Esophagus muscularis mucosa (tissue), 4 donors: ENCODE measurements around the gene ARHGAP6. TPM values are rescaled to one million over a fixed set of nuclear protein-coding genes. Genes with fewer than 3 reads are reported as not detected.
"Not testable (repeated sequence)": the region's sequence is repeated elsewhere in the genome, so short reads cannot be mapped to it uniquely, and the experiment has no call there.

Experiments
- DNase-seq: peaks from one replicate; pipeline ENCODE4 v3.0.0-alpha.2; 2017; ENCODE audit errors: extremely low spot score
- H3K27ac ChIP-seq, 4 donors: fragments of 200-600 bp; sonication (generic); replicated peaks in 1 of 4; 1 replicate in 3 of 4; 2 replicates in 1 of 4; pipeline ENCODE4 v1.5.1; 2016 to 2019; ENCODE audit warnings: mild to moderate bottlenecking in 1 of 4
- H3K27me3 ChIP-seq, 4 donors: fragments of 200-600 bp; sonication (generic); one replicate each; pipeline versions ENCODE4 v1.5.1 to v1.6.0; 2016 to 2019
- H3K36me3 ChIP-seq, 4 donors: fragments of 200-600 bp; sonication (generic); one replicate each; pipeline ENCODE4 v1.5.1; 2016 to 2019
- H3K4me1 ChIP-seq, 4 donors: fragments of 200-600 bp; sonication (generic); one replicate each; pipeline ENCODE4 v1.5.1; 2016 to 2019
- H3K4me3 ChIP-seq, 4 donors: fragments of 200-600 bp; sonication (generic); 1 replicate in 2 of 4; 2 replicates in 2 of 4; pipeline ENCODE4 v1.5.1; 2016 to 2019; ENCODE audit warnings: mild to moderate bottlenecking in 4 of 4, moderate library complexity in 1 of 4
- H3K9me3 ChIP-seq, 4 donors: fragments of 200-600 bp; sonication (generic); 1 replicate in 3 of 4; 2 replicates in 1 of 4; pipeline ENCODE4 v1.5.1; 2016 to 2019
- EP300 ChIP-seq: sonication (generic); formaldehyde crosslinking; IDR thresholded peaks from one replicate; pipeline ENCODE4 v1.6.1; 2017; ENCODE audit warnings: antibody characterized with exemption
- POLR2A ChIP-seq: fragments of 450-650 bp; IDR thresholded peaks from one replicate; pipeline ENCODE4 v1.6.1; 2017; ENCODE audit warnings: antibody characterized with exemption, moderate library complexity, mild to moderate bottlenecking, low read depth
- POLR2AphosphoS5 ChIP-seq, 2 donors: sonication (generic); formaldehyde crosslinking; IDR thresholded peaks; one replicate each; pipeline ENCODE4 v1.6.1; 2017; ENCODE audit warnings: antibody characterized with exemption in 2 of 2
- WGBS: methylation state at CpG from one replicate; pipeline ENCODE4 v1.1.5; 2018; 5-methylcytosine and 5-hydroxymethylcytosine counted together
- intact Hi-C: fragments of 100-400 bp; cut with DNase I; formaldehyde crosslinking; loops from one replicate; pipeline ENCODE4 v1.15.1; 2023
- total RNA-seq, 4 donors: library from RNA; depleted of rRNA; stranded (reverse); fragments of >200 nt; gene quantifications; one replicate each; pipeline versions ENCODE4 v1.1.0 to v1.2.1, GENCODE V29; 2016
- TF ChIP-seq, protein P1 (sequence below), 3 experiments: fragments of 200-600 bp in 2 of 3; fragments of 450-650 bp in 1 of 3; sonication (generic) in 2 of 3; IDR thresholded peaks; one replicate each; pipeline ENCODE4 v1.5.1; 2017 to 2019; ENCODE audit warnings: antibody characterized with exemption in 3 of 3, mild to moderate bottlenecking in 2 of 3, moderate library complexity in 1 of 3

The ARHGAP6 gene
- total RNA-seq, 4 donors from 2014 or later, result 25.2 to 44.8 (median 30.6) TPM

- no peak overlapping the region for H3K27ac ChIP-seq
- no peaks in the 10 kb centered on the region for H3K9me3 ChIP-seq
- TF ChIP-seq EP300 (no peak), POLR2A (no peak), POLR2AphosphoS5 (IDR thresholded peaks at IDR 0.05) (no peak)
- TF ChIP-seq, protein P1, sequence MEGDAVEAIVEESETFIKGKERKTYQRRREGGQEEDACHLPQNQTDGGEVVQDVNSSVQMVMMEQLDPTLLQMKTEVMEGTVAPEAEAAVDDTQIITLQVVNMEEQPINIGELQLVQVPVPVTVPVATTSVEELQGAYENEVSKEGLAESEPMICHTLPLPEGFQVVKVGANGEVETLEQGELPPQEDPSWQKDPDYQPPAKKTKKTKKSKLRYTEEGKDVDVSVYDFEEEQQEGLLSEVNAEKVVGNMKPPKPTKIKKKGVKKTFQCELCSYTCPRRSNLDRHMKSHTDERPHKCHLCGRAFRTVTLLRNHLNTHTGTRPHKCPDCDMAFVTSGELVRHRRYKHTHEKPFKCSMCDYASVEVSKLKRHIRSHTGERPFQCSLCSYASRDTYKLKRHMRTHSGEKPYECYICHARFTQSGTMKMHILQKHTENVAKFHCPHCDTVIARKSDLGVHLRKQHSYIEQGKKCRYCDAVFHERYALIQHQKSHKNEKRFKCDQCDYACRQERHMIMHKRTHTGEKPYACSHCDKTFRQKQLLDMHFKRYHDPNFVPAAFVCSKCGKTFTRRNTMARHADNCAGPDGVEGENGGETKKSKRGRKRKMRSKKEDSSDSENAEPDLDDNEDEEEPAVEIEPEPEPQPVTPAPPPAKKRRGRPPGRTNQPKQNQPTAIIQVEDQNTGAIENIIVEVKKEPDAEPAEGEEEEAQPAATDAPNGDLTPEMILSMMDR (IDR thresholded peaks at IDR 0.05), result no peak
- no peaks in the 10 kb centered on the region for H3K36me3 ChIP-seq
- H3K4me3 ChIP-seq, result no peak overlapping the region
- no peaks in the 10 kb centered on the region for H3K27me3 ChIP-seq
- intact Hi-C loops, result no loop called here
- H3K4me1 ChIP-seq, result peaks cover 0 to 6% (median 0%) of the 10 kb centered on the region in 4 donors
- 67% methylated on average over 3 of the region's 3 CpGs for WGBS
- DNase-seq, result no peak
Measured at GRCh38 chrX:11509786-11510185, 155.9 kb downstream of the ARHGAP6 start.

- H3K4me3 ChIP-seq, result no peak overlapping the region
- H3K27me3 ChIP-seq, result no peaks in the 10 kb centered on the region
- DNase-seq, result no peak
- no peak overlapping the region for H3K27ac ChIP-seq
- TF ChIP-seq POLR2A (no peak), EP300 (no peak), POLR2AphosphoS5 (IDR thresholded peaks at IDR 0.05) (no peak)
- TF ChIP-seq, protein P1 (IDR thresholded peaks at IDR 0.05), result no peak
- intact Hi-C loops, result no loop called here
- 36% methylated on average over 2 of the region's 2 CpGs for WGBS
- H3K4me1 ChIP-seq, result peaks cover 0 to 10% (median 2%) of the 10 kb centered on the region in 4 donors
- H3K9me3 ChIP-seq, result no peaks in the 10 kb centered on the region
- H3K36me3 ChIP-seq, result no peaks in the 10 kb centered on the region
Measured at GRCh38 chrX:11504234-11504633, 161.5 kb downstream of the ARHGAP6 start.

DNA sequence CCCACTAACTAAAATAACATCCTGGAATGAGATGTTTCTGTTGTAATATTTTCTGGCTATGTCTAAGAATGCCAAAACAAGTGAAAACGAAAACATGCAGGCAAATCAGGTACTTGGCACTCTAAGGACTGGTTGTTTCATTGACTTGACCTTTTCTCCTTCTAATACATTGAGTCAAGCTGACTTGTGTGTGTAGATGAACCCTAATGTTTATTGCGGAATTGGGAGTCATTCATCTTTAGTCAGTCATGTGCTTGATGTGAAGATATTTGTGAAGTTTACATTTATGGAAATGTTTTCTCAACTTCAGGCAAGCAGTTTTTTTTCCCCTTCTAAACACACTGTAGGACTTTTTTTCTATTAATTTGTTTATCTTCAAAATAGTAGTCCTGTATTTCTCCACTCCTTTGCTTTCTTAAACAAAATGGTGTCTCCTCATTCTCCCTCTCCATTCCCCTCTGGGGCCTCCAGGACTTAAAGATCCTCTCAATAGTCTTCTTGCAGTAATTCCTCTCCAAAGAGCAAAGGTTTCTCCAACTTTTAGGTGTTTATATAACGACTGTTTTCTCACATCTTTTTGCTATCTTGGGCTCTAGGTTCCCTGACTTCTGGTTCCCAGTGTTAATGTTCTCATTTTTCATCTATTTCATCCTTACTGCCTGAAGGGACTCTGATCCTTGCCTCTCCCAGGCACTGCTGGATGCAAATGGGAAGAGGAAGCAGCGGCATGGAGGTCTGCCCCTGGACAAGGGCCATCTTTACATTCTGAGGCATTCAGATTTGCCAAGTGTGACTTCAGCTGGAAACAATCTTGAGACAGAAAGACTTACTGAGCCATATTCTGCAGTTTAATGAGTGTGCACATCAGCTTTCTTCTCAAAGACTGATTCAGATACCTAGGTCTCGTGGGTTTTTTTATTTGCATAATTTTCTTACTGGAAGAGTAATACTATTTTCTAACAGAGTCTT, 166.4 kb downstream of the ARHGAP6 start:
- H3K27ac ChIP-seq, result no peak overlapping the region
- intact Hi-C loops, result no loop called here
- H3K9me3 ChIP-seq, result peaks cover 0 to 7% (median 0%) of the 10 kb centered on the region in 4 donors
- no peak for TF ChIP-seq POLR2AphosphoS5 (IDR thresholded peaks at IDR 0.05)
- TF ChIP-seq EP300, result no peak
- TF ChIP-seq POLR2A, result no peak
- TF ChIP-seq, protein P1 (IDR thresholded peaks at IDR 0.05), result no peak
- H3K4me3 ChIP-seq, result no peak overlapping the region
- DNase-seq, result no peak
- H3K27me3 ChIP-seq, result no peaks in the 10 kb centered on the region
- peaks cover 0 to 16% (median 2%) of the 10 kb centered on the region in 4 donors for H3K4me1 ChIP-seq
- no peaks in the 10 kb centered on the region for H3K36me3 ChIP-seq
- 41% methylated on average over 5 of the region's 5 CpGs for WGBS

- intact Hi-C loops, H3K4me3 ChIP-seq, H3K27ac ChIP-seq, H3K9me3 ChIP-seq, H3K36me3 ChIP-seq, H3K27me3 ChIP-seq, H3K4me1 ChIP-seq, DNase-seq: not testable (repeated sequence)
- WGBS, result 88% methylated on average over 2 of the region's 2 CpGs
Measured at GRCh38 chrX:11491375-11491774, 174.3 kb downstream of the ARHGAP6 start.

GRCh38 chrX:11484290-11484689, 181.4 kb downstream of the ARHGAP6 start:
- intact Hi-C loops, result no loop called here

More at GRCh38 chrX:11484290-11484689, 181.4 kb downstream of the ARHGAP6 start:
- WGBS, result 52% methylated on average over 1 of the region's 1 CpG
- TF ChIP-seq POLR2AphosphoS5 (IDR thresholded peaks at IDR 0.05) (no peak), POLR2A (no peak), EP300 (no peak)
- TF ChIP-seq, protein P1 (IDR thresholded peaks at IDR 0.05), result no peak
- no peak overlapping the region for H3K27ac ChIP-seq
- no peaks in the 10 kb centered on the region for H3K27me3 ChIP-seq
- DNase-seq, result no peak
- H3K4me1 ChIP-seq, result peaks cover 0 to 10% (median 0%) of the 10 kb centered on the region in 4 donors
- H3K9me3 ChIP-seq, result no peaks in the 10 kb centered on the region
- no peaks in the 10 kb centered on the region for H3K36me3 ChIP-seq
- H3K4me3 ChIP-seq, result no peak overlapping the region
